ENCODE data around the gene COL26A1.

COL26A1 gene

DNA sequence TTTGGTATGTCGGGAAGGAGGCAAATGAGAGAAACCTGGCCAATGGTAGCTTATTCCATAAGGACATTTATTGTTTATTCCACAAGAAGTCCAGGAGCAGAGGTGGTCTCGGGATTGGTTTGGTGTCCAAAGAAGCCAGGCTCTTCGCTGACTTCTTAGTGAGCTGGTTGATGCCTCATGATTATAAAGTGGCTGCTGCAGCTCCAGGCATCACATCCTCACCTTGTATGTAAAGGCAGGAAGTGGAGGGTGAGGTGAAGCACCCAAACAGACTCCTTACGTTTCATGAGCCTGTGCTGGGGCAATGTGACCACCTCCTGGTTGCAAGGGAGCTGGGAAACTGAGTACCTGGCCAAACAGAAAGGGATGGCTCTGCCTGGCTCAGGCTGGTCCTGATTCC is 174.0 kb downstream of the COL26A1 start:
- Histone ChIP-seq H3K27me3 (ENCODE audit: insufficient read depth, poor library complexity, severe bottlenecking) (peaks cover 2% of the 10 kb centered on the region), H3K4me3 (replicated peaks; ENCODE audit: insufficient read depth, low read length) (no peak overlapping the region), H3K27ac (replicated peaks) (no peak overlapping the region)
- no peak for DNase-seq (ENCODE audit: low read depth in 1 of 2, low spot score in 1 of 2)
- TF ChIP-seq, protein P1, sequence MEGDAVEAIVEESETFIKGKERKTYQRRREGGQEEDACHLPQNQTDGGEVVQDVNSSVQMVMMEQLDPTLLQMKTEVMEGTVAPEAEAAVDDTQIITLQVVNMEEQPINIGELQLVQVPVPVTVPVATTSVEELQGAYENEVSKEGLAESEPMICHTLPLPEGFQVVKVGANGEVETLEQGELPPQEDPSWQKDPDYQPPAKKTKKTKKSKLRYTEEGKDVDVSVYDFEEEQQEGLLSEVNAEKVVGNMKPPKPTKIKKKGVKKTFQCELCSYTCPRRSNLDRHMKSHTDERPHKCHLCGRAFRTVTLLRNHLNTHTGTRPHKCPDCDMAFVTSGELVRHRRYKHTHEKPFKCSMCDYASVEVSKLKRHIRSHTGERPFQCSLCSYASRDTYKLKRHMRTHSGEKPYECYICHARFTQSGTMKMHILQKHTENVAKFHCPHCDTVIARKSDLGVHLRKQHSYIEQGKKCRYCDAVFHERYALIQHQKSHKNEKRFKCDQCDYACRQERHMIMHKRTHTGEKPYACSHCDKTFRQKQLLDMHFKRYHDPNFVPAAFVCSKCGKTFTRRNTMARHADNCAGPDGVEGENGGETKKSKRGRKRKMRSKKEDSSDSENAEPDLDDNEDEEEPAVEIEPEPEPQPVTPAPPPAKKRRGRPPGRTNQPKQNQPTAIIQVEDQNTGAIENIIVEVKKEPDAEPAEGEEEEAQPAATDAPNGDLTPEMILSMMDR (IDR thresholded peaks at IDR 0.05; ENCODE audit: insufficient read depth, low read length) = no peak
- TF ChIP-seq, protein P2, sequence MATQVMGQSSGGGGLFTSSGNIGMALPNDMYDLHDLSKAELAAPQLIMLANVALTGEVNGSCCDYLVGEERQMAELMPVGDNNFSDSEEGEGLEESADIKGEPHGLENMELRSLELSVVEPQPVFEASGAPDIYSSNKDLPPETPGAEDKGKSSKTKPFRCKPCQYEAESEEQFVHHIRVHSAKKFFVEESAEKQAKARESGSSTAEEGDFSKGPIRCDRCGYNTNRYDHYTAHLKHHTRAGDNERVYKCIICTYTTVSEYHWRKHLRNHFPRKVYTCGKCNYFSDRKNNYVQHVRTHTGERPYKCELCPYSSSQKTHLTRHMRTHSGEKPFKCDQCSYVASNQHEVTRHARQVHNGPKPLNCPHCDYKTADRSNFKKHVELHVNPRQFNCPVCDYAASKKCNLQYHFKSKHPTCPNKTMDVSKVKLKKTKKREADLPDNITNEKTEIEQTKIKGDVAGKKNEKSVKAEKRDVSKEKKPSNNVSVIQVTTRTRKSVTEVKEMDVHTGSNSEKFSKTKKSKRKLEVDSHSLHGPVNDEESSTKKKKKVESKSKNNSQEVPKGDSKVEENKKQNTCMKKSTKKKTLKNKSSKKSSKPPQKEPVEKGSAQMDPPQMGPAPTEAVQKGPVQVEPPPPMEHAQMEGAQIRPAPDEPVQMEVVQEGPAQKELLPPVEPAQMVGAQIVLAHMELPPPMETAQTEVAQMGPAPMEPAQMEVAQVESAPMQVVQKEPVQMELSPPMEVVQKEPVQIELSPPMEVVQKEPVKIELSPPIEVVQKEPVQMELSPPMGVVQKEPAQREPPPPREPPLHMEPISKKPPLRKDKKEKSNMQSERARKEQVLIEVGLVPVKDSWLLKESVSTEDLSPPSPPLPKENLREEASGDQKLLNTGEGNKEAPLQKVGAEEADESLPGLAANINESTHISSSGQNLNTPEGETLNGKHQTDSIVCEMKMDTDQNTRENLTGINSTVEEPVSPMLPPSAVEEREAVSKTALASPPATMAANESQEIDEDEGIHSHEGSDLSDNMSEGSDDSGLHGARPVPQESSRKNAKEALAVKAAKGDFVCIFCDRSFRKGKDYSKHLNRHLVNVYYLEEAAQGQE (IDR thresholded peaks at IDR 0.05; ENCODE audit: insufficient replicate concordance, low read depth) = no peak
- TF ChIP-seq GABPA (IDR thresholded peaks at IDR 0.05; ENCODE audit: low read depth) = no peak

DNA sequence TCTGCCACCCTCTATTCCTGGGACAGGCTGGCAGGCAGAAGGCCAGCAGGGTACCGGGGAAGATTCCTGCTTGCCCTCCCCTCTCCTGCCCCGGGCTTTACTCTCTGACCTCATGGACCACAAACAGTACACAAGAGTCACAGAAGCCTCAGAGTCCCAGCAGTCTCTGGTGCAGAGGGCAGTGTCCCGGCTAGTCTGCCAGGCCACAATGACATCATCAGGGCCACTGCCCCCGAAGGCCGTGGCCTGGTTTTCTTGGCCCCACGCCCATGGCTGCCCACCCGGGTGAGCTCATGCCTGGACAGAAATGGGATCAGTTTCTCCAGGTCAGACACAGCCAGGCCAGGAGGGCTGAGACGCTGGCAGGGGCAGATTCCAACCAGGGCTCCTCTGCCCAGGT is 174.5 kb downstream of the COL26A1 start:
- TF ChIP-seq, protein P2 (IDR thresholded peaks at IDR 0.05; ENCODE audit: insufficient replicate concordance, low read depth) = no peak
- TF ChIP-seq POLR2AphosphoS5 (IDR thresholded peaks at IDR 0.05; ENCODE audit: low read depth) (no peak), SPI1 (IDR thresholded peaks at IDR 0.05; ENCODE audit: borderline replicate concordance, low read depth) (no peak), GABPA (IDR thresholded peaks at IDR 0.05; ENCODE audit: low read depth) (no peak)
- TF ChIP-seq, protein P1 (IDR thresholded peaks at IDR 0.05; ENCODE audit: insufficient read depth, low read length) = no peak
- DNase-seq (ENCODE audit: low read depth in 1 of 2, low spot score in 1 of 2) = no peak

DNA sequence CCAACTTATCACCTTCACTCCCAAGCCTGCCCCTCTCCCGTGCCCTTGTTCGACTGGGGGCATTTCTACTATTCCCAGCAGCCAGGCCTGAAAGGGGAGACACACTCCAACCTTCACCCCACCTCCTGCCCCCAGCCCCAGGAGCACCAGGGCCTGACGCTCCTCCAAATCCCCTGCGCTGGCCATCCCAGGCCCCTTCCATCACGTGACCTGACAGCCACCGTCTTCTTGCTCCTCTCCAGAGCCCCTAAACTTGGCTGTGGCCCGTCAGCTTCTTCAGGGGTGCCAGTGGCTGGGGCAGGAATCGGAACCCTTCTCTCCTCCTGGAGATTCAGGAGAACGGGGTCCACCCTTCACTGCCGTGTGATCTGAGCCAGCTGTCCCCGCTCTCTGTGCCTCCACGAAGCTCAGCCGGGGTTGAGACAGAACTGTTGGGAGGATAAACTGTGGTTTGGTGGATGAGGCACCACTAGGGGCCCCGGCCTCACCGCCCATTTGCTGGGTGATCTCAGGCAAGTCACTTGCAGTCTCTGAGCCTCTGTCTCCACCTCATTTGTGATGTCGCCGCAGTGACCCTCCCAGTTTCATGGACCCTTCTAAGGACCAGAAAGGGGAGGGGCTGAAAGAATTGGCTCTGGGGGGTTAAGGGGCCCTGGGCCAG is 175.4 kb downstream of the COL26A1 start:
- no peak for DNase-seq (ENCODE audit: low read depth in 1 of 2, low spot score in 1 of 2)
- H3K4me3 ChIP-seq (replicated peaks; ENCODE audit: insufficient read depth, low read length) = no peak overlapping the region

More for the DNA sequence above, 174.5 kb downstream of the COL26A1 start:
- H3K4me3 ChIP-seq (replicated peaks; ENCODE audit: insufficient read depth, low read length) = no peak overlapping the region
- peaks cover 2% of the 10 kb centered on the region for H3K27me3 ChIP-seq (ENCODE audit: insufficient read depth, poor library complexity, severe bottlenecking)
- no peak overlapping the region for H3K27ac ChIP-seq (replicated peaks)

More for the DNA sequence above, 175.4 kb downstream of the COL26A1 start:
- H3K27me3 ChIP-seq (ENCODE audit: insufficient read depth, poor library complexity, severe bottlenecking) = peaks cover 2% of the 10 kb centered on the region
- H3K27ac ChIP-seq (replicated peaks) = no peak overlapping the region
- TF ChIP-seq POLR2AphosphoS5 (IDR thresholded peaks at IDR 0.05; ENCODE audit: low read depth) (no peak), GABPA (IDR thresholded peaks at IDR 0.05; ENCODE audit: low read depth) (no peak), SPI1 (IDR thresholded peaks at IDR 0.05; ENCODE audit: borderline replicate concordance, low read depth) (no peak)
- TF ChIP-seq, protein P2 (IDR thresholded peaks at IDR 0.05; ENCODE audit: insufficient replicate concordance, low read depth) = no peak
- TF ChIP-seq, protein P1 (IDR thresholded peaks at IDR 0.05; ENCODE audit: insufficient read depth, low read length) = no peak
